KMS-11 (cell line): ENCODE results near the gene CAPN12.
"Not testable (repeated sequence)": the region's sequence is repeated elsewhere in the genome, so short reads cannot be mapped to it uniquely, and the experiment has no call there.

Source experiments
- H2AFZ ChIP-seq: fragments of 200-600 bp; sonication (generic); 2 replicates; pipeline ENCODE4 v1.6.1; 2016; ENCODE audit warnings: antibody characterized with exemption, mixed run types, low read depth
- H3K27ac ChIP-seq: fragments of 200-600 bp; sonication (generic); 2 replicates; pipeline ENCODE4 v1.6.1; 2016; ENCODE audit warnings: mild to moderate bottlenecking, mixed run types
- H3K27me3 ChIP-seq: fragments of 200-600 bp; sonication (generic); 2 replicates; pipeline ENCODE4 v1.6.1; 2017; ENCODE audit warnings: mild to moderate bottlenecking, low read depth, mixed run types, moderate library complexity; ENCODE audit not compliant: insufficient read depth
- H3K36me3 ChIP-seq: fragments of 200-600 bp; sonication (generic); 2 replicates; pipeline ENCODE4 v1.6.1; 2017; ENCODE audit warnings: mild to moderate bottlenecking, mixed run types; ENCODE audit not compliant: insufficient read depth
- H3K4me1 ChIP-seq: fragments of 200-600 bp; sonication (generic); 2 replicates; pipeline ENCODE4 v1.6.1; 2016; ENCODE audit warnings: mild to moderate bottlenecking, low read depth, mixed run types; ENCODE audit not compliant: poor library complexity, severe bottlenecking
- H3K4me2 ChIP-seq: fragments of 200-600 bp; sonication (generic); 2 replicates; pipeline ENCODE4 v1.7.0; 2016; ENCODE audit warnings: mild to moderate bottlenecking, mixed run types
- H3K4me3 ChIP-seq: fragments of 200-600 bp; sonication (generic); IDR thresholded peaks from 2 replicates; pipeline ENCODE4 v1.6.1; 2017; ENCODE audit warnings: low read depth, low read length, mixed read lengths; ENCODE audit not compliant: insufficient read depth
- H3K79me2 ChIP-seq: fragments of 200-600 bp; sonication (generic); 2 replicates; pipeline ENCODE4 v1.6.1; 2016; ENCODE audit warnings: low read depth, mixed run types; ENCODE audit not compliant: insufficient read depth
- H3K9ac ChIP-seq: fragments of 200-600 bp; sonication (generic); 2 replicates; pipeline ENCODE4 v1.6.1; 2016; ENCODE audit warnings: mild to moderate bottlenecking, mixed run types
- H4K20me1 ChIP-seq: fragments of 200-600 bp; sonication (generic); 2 replicates; pipeline ENCODE4 v1.6.1; 2016; ENCODE audit warnings: mild to moderate bottlenecking, mixed run types; ENCODE audit not compliant: insufficient read depth
- TF ChIP-seq, protein P1 (sequence below): fragments of 200-600 bp; sonication (generic); conservative IDR thresholded peaks from 2 replicates; pipeline ENCODE4 v1.6.1; 2017; ENCODE audit warnings: low read depth, mild to moderate bottlenecking, antibody characterized with exemption, low read length, moderate library complexity, mixed read lengths

The CAPN12 gene

DNA sequence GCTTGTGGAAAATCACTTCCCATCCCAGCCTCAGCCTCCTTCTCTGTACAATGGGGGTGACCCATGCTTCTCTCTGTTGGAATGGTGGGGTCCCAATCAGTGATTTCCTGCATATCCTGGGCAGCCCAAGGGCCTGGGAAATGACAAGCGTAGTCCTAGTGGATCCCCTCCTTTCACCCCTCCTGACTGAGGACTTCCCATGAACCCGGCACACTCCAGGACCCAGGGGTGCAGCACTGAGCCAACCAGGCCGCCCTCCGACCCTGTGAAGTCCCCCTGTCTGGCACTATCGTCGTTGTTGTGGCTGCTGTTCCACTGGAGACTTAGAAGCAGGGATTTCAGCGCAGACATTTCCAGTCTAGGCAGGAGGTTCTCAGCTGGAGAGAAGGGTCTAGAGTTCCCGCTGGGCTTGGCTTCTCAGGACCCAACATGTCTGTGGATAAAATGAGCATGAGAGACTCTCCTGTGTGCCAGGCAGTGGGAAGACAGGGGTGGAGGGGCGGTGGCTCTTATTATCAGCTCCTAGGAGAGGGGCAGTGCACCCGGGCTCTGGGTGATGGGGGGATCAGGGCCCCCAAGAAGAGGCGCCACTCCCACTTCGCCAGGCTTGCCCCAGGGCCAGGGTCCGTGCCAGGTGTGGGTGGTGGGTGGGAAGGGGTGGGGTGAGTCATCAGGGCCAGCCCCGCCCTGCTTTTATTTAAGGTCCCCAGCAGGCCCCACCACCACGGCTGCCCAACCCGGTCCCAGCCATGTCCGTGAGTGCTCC is 44.4 kb upstream of the CAPN12 start, which contains the start of gene LGALS7B:
TSS of gene LGALS7B (plus strand) at position 723 of the 766 bp plus-strand sequence. CDS start at position 750, 27 bp downstream.
- Histone ChIP-seq H4K20me1 (no peaks in the 10 kb centered on the region), H3K4me3 (no peak within 1 kb of the TSS), H2AFZ (no peak within 1 kb of the TSS), H3K79me2 (no peaks in the 10 kb centered on the region), H3K9ac (no peak within 1 kb of the TSS), H3K36me3 (no peaks in the 10 kb centered on the region), H3K27ac (no peak within 1 kb of the TSS), H3K27me3 (no peaks in the 10 kb centered on the region), H3K4me2 (no peak within 1 kb of the TSS), H3K4me1 (no peaks in the 10 kb centered on the region)
- TF ChIP-seq, protein P1, sequence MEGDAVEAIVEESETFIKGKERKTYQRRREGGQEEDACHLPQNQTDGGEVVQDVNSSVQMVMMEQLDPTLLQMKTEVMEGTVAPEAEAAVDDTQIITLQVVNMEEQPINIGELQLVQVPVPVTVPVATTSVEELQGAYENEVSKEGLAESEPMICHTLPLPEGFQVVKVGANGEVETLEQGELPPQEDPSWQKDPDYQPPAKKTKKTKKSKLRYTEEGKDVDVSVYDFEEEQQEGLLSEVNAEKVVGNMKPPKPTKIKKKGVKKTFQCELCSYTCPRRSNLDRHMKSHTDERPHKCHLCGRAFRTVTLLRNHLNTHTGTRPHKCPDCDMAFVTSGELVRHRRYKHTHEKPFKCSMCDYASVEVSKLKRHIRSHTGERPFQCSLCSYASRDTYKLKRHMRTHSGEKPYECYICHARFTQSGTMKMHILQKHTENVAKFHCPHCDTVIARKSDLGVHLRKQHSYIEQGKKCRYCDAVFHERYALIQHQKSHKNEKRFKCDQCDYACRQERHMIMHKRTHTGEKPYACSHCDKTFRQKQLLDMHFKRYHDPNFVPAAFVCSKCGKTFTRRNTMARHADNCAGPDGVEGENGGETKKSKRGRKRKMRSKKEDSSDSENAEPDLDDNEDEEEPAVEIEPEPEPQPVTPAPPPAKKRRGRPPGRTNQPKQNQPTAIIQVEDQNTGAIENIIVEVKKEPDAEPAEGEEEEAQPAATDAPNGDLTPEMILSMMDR, result no peak

DNA sequence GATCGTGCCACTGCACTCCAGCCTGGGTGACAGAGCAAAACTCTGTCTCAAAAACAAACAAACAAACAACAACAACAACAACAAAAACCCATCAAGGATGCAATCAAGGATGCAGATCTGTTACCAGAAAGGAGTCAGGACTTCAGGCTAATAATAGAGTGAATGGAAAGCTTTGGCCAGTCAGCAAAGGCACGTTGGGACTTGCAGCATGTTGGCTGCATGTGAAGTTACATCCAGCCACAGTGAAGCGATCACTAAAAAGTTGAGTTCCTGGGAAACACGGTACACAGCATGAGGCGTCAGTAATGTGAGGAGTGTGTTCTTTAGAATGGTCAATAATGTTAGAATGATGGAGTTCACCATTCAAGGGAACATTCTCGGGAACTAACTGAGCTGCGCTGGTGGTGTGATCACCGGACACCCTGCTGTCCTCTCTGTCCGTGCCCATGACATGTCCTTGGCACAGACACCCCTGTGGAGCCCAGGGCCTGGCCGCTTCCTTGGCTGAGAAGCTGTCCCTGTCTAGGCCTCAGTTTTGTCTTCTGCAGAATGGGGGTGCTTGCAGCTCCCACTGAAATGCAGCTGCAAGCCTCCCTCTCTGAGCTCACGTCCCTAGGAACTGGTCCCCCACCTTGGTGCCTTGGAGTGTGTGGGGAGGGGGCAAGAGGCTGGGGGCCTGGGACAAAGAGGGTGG is 42.4 kb upstream of the CAPN12 start:
- Histone ChIP-seq H3K27ac (no peak overlapping the region), H3K4me3 (no peak overlapping the region), H3K36me3 (no peaks in the 10 kb centered on the region), H2AFZ (no peak overlapping the region), H3K4me1 (no peaks in the 10 kb centered on the region), H3K79me2 (no peaks in the 10 kb centered on the region), H3K27me3 (peaks cover 4% of the 10 kb centered on the region; the same call in 1 of the 2 replicates), H4K20me1 (no peaks in the 10 kb centered on the region), H3K9ac (no peak overlapping the region), H3K4me2 (no peak overlapping the region)
- TF ChIP-seq, protein P1, result no peak

DNA sequence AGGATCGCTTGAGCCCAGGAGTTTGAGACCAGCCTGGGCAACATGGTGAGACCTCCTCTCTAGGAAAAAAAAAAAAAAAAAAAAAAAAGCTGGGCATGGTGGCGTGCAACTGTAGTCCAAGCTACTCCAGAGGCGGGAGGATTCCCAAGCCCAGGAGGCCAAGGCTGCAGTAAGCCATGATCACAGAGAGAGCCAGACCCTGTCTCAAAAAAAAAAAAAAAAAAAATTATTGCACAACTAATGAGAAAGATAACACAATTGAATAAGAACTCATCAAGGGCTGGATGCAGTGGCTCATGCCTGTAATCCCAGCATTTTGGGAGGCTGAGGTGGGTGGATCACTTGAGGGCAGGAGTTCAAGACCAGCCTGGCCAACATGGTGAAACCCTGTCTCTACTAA is 41.8 kb upstream of the CAPN12 start:
- not testable (repeated sequence) for H3K4me3 ChIP-seq, H4K20me1 ChIP-seq, H3K36me3 ChIP-seq, H3K79me2 ChIP-seq, H2AFZ ChIP-seq, H3K4me1 ChIP-seq, H3K27me3 ChIP-seq, H3K27ac ChIP-seq, H3K4me2 ChIP-seq, H3K9ac ChIP-seq

DNA sequence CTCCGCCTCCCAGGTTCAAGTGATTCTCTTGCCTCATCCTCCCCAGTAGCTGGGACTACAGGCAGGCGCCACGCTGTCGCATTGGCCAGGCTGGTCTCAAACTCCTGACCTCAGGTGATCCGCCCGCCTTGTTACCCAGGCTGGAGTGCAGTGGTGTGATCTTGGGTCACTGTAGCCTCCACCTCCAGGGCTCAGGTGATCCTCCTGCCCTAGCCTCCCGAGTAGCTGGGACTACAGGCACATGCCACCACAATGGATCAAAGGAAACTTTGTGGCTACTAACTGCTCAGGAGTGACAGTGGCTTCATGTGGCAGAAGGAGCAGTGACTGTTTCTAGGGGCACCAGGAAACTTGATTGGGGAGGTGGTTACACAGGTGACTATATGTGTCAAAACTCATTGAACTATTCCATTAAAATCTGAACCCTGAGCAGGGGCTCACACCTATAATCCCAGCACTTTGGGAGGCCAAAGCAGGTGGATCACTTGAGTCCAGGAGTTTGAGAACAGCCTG is 41.0 kb upstream of the CAPN12 start:
- no peak overlapping the region for H3K9ac ChIP-seq
- no peaks in the 10 kb centered on the region for H3K36me3 ChIP-seq
- no peak overlapping the region for H3K4me2 ChIP-seq
- no peaks in the 10 kb centered on the region for H3K4me1 ChIP-seq
- TF ChIP-seq, protein P1, result no peak
- H3K79me2 ChIP-seq, result no peaks in the 10 kb centered on the region
- H3K27ac ChIP-seq, result no peak overlapping the region
- no peaks in the 10 kb centered on the region for H4K20me1 ChIP-seq
- H2AFZ ChIP-seq, result no peak overlapping the region
- H3K4me3 ChIP-seq, result no peak overlapping the region
- H3K27me3 ChIP-seq, result peaks cover 12% of the 10 kb centered on the region; the same call in 1 of the 2 replicates
